HG03196 (cell line): ENCODE results near the gene ZNF648.
"Not testable (repeated sequence)": the region's sequence is repeated elsewhere in the genome, so short reads cannot be mapped to it uniquely, and the experiment has no call there.

Source experiments
- ATAC-seq: cut with Tn5 transposase; IDR thresholded peaks from one replicate; pipeline ENCODE4 v1.9.1; 2021; ENCODE audit not compliant: unreplicated experiment

Gene ZNF648

DNA sequence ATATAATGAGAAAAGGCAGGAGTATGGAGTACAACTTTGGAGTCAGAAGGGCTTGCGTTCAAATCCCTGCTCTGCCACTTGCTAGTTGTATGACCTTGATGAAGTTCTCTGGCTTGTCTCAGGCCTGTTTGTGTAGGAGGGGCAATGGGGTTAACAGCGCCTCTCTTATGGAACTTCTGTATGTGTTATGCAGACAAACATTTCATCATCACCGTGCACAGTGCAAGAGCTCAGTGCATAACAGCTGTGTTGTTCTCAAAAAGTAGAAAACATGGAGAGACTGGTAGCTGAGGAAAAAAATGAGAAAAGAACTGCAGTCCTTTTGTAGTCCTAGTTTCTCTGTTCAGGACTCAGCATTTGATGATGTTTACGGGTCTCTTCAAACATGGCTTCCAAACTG, 10.4 kb upstream of the ZNF648 start:
- ATAC-seq = no peak

GRCh38 chr1:182069028-182069466, 7.5 kb upstream of the ZNF648 start:
- no peak for ATAC-seq

- no peak for ATAC-seq
These were observed 5.4 kb upstream of the ZNF648 start for GRCh38 chr1:182066934-182067333.

GRCh38 chr1:182065126-182065845, 3.8 kb upstream of the ZNF648 start:
- no peak for ATAC-seq

- no peak for ATAC-seq
These were observed 3.1 kb upstream of the ZNF648 start for GRCh38 chr1:182064611-182065010.

GRCh38 chr1:182062223-182062622, 711 bp upstream of the ZNF648 start:
- no peak for ATAC-seq

DNA sequence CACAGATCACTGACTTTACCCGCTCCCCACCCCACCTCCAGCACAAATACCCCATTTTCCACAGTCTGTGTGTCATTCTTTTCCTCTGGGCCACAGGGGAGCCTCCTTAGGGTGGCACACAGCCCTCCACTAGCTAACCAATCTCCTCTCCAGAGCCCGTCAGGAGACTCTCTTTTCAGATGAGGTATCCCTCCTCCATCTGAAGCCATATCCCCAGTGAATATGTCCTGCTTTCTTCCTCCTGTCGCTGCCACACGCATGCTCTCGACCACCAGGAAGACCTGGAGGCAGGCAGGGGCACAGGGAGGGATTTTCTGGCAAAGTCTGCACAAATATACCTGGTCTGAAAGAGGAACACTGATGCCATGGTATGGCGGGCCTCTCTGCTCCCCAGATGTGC, 635 bp downstream of the ZNF648 start:
- ATAC-seq = no peak

GRCh38 chr1:182059936-182060335, 1.6 kb downstream of the ZNF648 start:
- no peak for ATAC-seq

GRCh38 chr1:182056601-182057366, 4.7 kb downstream of the ZNF648 start:
- no peak for ATAC-seq

DNA sequence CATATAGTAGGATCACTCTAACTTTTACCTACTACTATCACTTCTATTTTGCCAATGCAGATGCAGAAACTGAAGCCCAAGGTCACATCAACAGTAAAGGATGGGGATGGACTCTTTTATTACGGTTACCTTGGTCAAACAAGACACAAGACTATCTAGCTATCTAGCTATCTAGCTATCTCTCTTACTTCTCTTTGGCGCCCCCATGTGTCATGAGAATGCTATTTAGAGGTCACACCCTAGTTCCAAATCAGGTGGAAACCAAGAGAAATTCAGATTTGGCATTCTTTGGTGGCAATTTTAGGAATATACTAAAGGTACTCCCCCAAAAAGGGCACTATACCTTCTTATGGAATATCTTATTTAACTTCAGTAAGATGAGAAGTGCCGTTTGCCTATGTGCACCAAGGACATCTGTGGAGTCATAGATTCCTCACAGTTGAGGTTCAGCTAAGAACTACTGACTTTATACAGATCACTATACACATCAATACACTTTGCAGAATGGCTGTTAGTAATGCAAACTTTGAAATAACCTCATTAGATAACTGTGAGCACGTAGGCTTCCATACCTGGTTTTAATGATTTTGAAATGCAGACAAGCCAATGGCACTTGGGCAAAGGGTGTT, 6.7 kb downstream of the ZNF648 start:
- no peak for ATAC-seq

GRCh38 chr1:182052355-182052754, 9.2 kb downstream of the ZNF648 start:
- ATAC-seq = no peak

DNA sequence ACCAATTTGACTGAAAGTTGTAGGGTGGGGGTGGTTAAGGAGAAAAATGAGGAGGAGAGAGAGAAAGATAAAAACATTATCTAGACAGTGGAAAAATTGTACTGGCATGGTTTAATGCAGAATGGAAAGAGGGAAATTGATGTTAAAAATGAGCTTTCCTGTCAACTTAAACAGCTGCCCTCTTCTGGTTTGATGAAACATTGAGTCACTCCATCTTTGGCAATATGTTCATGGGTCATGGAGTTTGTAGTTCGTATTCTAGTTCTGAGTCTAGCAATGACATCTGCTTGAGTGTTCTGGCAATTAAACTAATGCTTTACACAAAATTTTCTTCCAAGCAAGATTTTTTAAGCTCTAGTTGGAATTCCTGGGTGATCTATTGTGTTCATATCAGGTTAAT, 9.6 kb downstream of the ZNF648 start:
- no peak for ATAC-seq

- ATAC-seq = no peak
These were observed 10.7 kb downstream of the ZNF648 start for GRCh38 chr1:182050481-182051448.

GRCh38 chr1:182048562-182048961, 12.9 kb downstream of the ZNF648 start:
- no peak for ATAC-seq

DNA sequence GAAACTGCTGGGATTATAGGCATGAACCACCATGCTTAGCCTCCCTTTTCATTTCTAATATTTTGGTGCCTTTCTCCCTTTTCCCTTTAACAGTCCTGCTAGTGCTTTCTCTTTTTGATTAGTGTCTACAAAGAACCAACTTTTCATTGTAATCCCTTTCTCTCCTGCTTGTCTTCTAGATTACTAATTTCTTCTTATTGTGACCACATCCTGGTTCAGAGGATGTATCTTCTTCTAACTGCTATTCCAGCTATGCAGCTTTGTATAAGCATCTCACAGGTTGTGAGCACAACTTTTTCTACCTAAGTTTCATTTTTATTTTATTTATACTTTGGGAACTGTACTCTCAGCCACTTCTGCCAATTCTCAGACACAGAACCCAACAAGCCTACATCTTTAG, 14.7 kb downstream of the ZNF648 start:
- no peak for ATAC-seq

DNA sequence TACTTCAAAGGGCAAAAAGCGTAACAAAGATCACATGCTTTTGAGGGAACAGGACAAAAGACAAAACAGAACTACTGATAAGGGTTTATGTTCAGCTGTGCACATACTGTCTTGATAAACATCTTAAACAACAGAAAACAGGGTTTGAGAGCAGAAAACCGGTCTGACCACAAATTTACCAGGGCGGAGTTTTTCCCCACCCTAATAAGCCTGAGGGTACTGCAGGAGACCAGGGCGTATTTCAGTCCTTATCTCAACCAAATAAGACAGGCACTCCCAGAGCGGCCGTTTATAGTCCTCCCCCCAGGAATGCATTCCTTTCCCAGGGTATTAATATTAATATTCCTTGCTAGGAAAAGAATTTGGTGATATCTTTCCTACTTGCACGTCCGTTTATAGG, 16.0 kb downstream of the ZNF648 start:
- ATAC-seq = not testable (repeated sequence)

GRCh38 chr1:182041615-182042014, 19.9 kb downstream of the ZNF648 start:
- no peak for ATAC-seq

GRCh38 chr1:182038220-182038619, 23.3 kb downstream of the ZNF648 start:
- no peak for ATAC-seq

DNA sequence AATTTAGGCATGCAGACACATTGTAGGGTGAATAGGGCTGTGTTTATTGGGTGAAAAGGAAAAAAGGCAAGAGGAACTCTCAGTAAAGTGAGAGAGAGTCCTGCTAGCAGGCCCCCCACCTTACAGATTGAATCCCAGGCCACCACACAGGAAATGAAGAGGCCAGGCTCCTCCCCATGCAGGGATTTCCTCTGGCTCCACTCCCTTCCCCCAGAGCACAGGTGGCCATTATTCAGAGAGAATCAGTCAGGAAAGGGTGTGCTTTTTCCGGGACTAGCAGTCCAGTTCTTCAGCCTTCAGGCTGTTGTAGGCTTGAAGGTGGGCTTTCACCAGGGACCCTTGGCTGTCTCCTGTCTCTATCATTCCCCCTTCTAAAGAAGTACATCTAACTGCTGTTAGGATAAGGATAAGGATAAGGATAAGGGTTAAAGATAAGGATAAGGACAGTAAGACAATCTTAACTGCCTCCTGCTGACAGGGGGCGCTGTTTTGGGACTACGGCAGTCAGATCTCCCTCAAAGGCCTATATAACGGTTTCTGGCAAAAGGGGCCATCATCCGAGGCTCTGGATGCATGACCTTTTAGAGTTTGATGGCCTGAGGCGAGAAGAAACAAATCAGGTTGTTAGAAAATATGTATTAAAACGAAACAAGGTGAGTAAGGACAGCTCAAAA, 26.3 kb downstream of the ZNF648 start:
- no peak for ATAC-seq

- ATAC-seq = no peak
These were observed 29.3 kb downstream of the ZNF648 start for GRCh38 chr1:182032251-182032650.
